WTC11 (cell line): Measurements from ENCODE around the gene UQCRC2.

Experiments
- AR ChIP-seq: fragments of 250-450 bp; sonication (Bioruptor Pico); IDR thresholded peaks from 2 replicates; pipeline ENCODE4 v1.9.0; 2021; ENCODE audit warnings: mild to moderate bottlenecking
- ATF3 ChIP-seq: sonication (generic); formaldehyde crosslinking; conservative IDR thresholded peaks from 2 replicates; pipeline ENCODE4 v1.8.1; 2022; ENCODE audit warnings: mild to moderate bottlenecking, missing genetic modification reagents
- CTCF ChIP-seq: fragments of 200-600 bp; IDR thresholded peaks from 2 replicates; pipeline ENCODE4 v1.8.0; 2022; ENCODE audit warnings: antibody characterized with exemption
- E2F1 ChIP-seq: sonication (generic); formaldehyde crosslinking; IDR thresholded peaks from 2 replicates; pipeline ENCODE4 v1.8.0; 2022; ENCODE audit warnings: mild to moderate bottlenecking, missing genetic modification reagents
- ELF4 ChIP-seq: sonication (generic); formaldehyde crosslinking; IDR thresholded peaks from 2 replicates; pipeline ENCODE4 v1.8.1; 2022; ENCODE audit warnings: low read depth, mild to moderate bottlenecking, moderate library complexity, missing genetic modification reagents
- MAX ChIP-seq: sonication (generic); formaldehyde crosslinking; IDR thresholded peaks from 2 replicates; pipeline ENCODE4 v1.8.0; 2022; ENCODE audit warnings: mild to moderate bottlenecking, missing genetic modification reagents
- MXD4 ChIP-seq: fragments of 250-450 bp; sonication (Bioruptor Pico); IDR thresholded peaks from 2 replicates; pipeline ENCODE4 v1.8.0; 2021; ENCODE audit warnings: mild to moderate bottlenecking, moderate library complexity, borderline replicate concordance
- NR3C1 ChIP-seq: sonication (generic); formaldehyde crosslinking; conservative IDR thresholded peaks from 2 replicates; pipeline ENCODE4 v1.8.1; 2023; ENCODE audit warnings: low read depth, mild to moderate bottlenecking, missing genetic modification reagents
- PRDM15 ChIP-seq: sonication (generic); formaldehyde crosslinking; IDR thresholded peaks from 2 replicates; pipeline ENCODE4 v1.8.0; 2022; ENCODE audit warnings: missing genetic modification reagents
- SP1 ChIP-seq: sonication (generic); formaldehyde crosslinking; conservative IDR thresholded peaks from 2 replicates; pipeline ENCODE4 v1.8.1; 2022; ENCODE audit warnings: missing genetic modification reagents
- ZNF423 ChIP-seq: fragments of 250-450 bp; sonication (Bioruptor Pico); IDR thresholded peaks from 2 replicates; pipeline ENCODE4 v2.1.2; 2022; ENCODE audit warnings: mild to moderate bottlenecking, moderate library complexity
- TF ChIP-seq, protein P1 (sequence below): sonication (generic); formaldehyde crosslinking; IDR thresholded peaks from 2 replicates; pipeline ENCODE4 v1.8.1; 2023; ENCODE audit warnings: mild to moderate bottlenecking, moderate library complexity, missing genetic modification reagents

DNA sequence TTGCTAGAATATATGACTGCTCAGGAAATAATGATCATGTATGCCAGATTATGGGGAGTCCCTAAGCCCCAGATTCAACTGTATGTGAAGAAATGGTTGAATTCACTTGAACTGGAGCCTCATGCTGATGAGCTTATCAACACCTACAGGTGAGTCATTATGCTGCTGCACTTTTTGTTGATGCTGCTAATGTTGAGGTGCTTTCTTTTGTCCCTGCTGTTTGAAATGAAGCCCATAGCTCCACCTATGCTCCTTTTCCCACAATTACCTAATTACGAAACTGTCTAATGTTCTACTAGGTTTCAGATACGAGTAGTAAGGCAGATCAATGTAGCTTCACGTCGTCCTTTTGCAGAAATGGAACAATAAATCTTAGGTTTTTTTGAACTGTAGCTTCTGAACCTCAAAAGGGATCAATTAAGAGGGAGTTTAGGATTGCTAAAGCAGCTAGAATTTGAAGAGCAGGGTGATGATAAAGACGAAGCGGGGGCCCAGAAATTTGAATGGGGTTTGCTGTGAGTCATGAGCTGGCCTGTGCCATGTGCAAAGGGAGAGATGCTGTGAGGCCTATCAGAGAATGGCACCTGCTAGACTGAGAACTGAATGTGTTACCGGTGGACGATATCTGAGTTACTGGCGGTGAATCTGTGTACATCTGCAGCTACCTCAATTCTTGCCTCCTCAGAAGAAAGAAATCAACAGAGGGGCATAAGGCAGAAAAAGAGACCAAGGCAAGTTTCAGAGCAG is 6.1 kb upstream of the UQCRC2 start:
- no peak for TF ChIP-seq CTCF
- no peak for TF ChIP-seq ELF4 (CRISPR knock-in tag)
- no peak for TF ChIP-seq AR (CRISPR knock-in tag)
- no peak for TF ChIP-seq MAX
- no peak for TF ChIP-seq ATF3 (CRISPR knock-in tag)
- no peak for TF ChIP-seq SP1
- TF ChIP-seq, protein P1, sequence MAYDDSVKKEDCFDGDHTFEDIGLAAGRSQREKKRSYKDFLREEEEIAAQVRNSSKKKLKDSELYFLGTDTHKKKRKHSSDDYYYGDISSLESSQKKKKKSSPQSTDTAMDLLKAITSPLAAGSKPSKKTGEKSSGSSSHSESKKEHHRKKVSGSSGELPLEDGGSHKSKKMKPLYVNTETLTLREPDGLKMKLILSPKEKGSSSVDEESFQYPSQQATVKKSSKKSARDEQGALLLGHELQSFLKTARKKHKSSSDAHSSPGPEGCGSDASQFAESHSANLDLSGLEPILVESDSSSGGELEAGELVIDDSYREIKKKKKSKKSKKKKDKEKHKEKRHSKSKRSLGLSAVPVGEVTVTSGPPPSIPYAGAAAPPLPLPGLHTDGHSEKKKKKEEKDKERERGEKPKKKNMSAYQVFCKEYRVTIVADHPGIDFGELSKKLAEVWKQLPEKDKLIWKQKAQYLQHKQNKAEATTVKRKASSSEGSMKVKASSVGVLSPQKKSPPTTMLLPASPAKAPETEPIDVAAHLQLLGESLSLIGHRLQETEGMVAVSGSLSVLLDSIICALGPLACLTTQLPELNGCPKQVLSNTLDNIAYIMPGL (CRISPR knock-in tag) = no peak
- no peak for TF ChIP-seq ZNF423 (CRISPR knock-in tag)
- TF ChIP-seq NR3C1 (CRISPR knock-in tag) = no peak
- TF ChIP-seq E2F1 (CRISPR knock-in tag) = no peak
- no peak for TF ChIP-seq MXD4 (CRISPR knock-in tag)
- TF ChIP-seq PRDM15 (CRISPR knock-in tag) = no peak
